WERI-Rb-1 (cell line): ENCODE measurements around the gene PTPRM.
"Not testable (repeated sequence)": the region's sequence is repeated elsewhere in the genome, so short reads cannot be mapped to it uniquely, and the experiment has no call there.

Source experiments
- DNase-seq: peaks from one replicate; pipeline ENCODE4 v3.0.0-alpha.2; 2020
- H3K27ac ChIP-seq: fragments of 250-450 bp; sonication (Bioruptor Pico); 2 replicates; pipeline ENCODE4 v1.5.1; 2020; ENCODE audit warnings: mild to moderate bottlenecking, moderate library complexity
- H3K27me3 ChIP-seq: fragments of 250-450 bp; sonication (Bioruptor Pico); 2 replicates; pipeline ENCODE4 v1.5.1; 2021; ENCODE audit warnings: mild to moderate bottlenecking, low read depth, moderate library complexity; ENCODE audit not compliant: insufficient read depth, severe bottlenecking
- H3K36me3 ChIP-seq: fragments of 250-450 bp; sonication (Bioruptor Pico); 2 replicates; pipeline ENCODE4 v1.5.1; 2020; ENCODE audit warnings: mild to moderate bottlenecking, moderate library complexity
- H3K4me3 ChIP-seq: 2 replicates; pipeline ENCODE4 v1.5.1; 2011; ENCODE audit warnings: low read depth, mild to moderate bottlenecking, control low read depth, low read length
- H3K9me3 ChIP-seq: fragments of 250-450 bp; sonication (Bioruptor Pico); 2 replicates; pipeline ENCODE4 v1.5.1; 2021; ENCODE audit warnings: mild to moderate bottlenecking, moderate library complexity; ENCODE audit not compliant: severe bottlenecking
- CTCF ChIP-seq: IDR thresholded peaks from 2 replicates; pipeline ENCODE4 v1.5.1; 2011; ENCODE audit warnings: low read depth, mild to moderate bottlenecking, control low read depth, inconsistent platforms, low read length

The PTPRM gene

GRCh38 chr18:7958081-7958896, 391.2 kb downstream of the PTPRM start:
- TF ChIP-seq CTCF: no peak
- DNase-seq: no peak
- Histone ChIP-seq H3K27me3 (no peaks in the 10 kb centered on the region), H3K4me3 (no peak overlapping the region), H3K27ac (no peak overlapping the region), H3K36me3 (no peaks in the 10 kb centered on the region), H3K9me3 (no peaks in the 10 kb centered on the region)

- Histone ChIP-seq H3K27ac (no peak overlapping the region), H3K9me3 (no peaks in the 10 kb centered on the region), H3K27me3 (no peaks in the 10 kb centered on the region), H3K4me3 (no peak overlapping the region), H3K36me3 (no peaks in the 10 kb centered on the region)
- no peak for DNase-seq
- no peak for TF ChIP-seq CTCF
These were observed 391.7 kb downstream of the PTPRM start for GRCh38 chr18:7958897-7959146.

- not testable (repeated sequence) for H3K27ac ChIP-seq, H3K36me3 ChIP-seq, H3K27me3 ChIP-seq, DNase-seq, H3K9me3 ChIP-seq, H3K4me3 ChIP-seq
These were observed 399.6 kb downstream of the PTPRM start for GRCh38 chr18:7966682-7967081.

- no peak for TF ChIP-seq CTCF
- H3K9me3 ChIP-seq: no peaks in the 10 kb centered on the region
- H3K27ac ChIP-seq: no peak overlapping the region
- H3K27me3 ChIP-seq: no peaks in the 10 kb centered on the region
- H3K36me3 ChIP-seq: no peaks in the 10 kb centered on the region
- DNase-seq: no peak
- no peak overlapping the region for H3K4me3 ChIP-seq
These were observed 407.2 kb downstream of the PTPRM start for GRCh38 chr18:7974200-7974874.

- no peak for TF ChIP-seq CTCF
- no peaks in the 10 kb centered on the region for H3K9me3 ChIP-seq
These were observed 410.8 kb downstream of the PTPRM start for GRCh38 chr18:7977897-7978296.

GRCh38 chr18:7978834-7979233, 411.7 kb downstream of the PTPRM start:
- Histone ChIP-seq H3K4me3 (no peak overlapping the region), H3K36me3 (no peaks in the 10 kb centered on the region), H3K9me3 (no peaks in the 10 kb centered on the region), H3K27ac (no peak overlapping the region), H3K27me3 (no peaks in the 10 kb centered on the region)
- TF ChIP-seq CTCF: no peak
- no peak for DNase-seq

More at GRCh38 chr18:7977897-7978296, 410.8 kb downstream of the PTPRM start:
- Histone ChIP-seq H3K27me3 (no peaks in the 10 kb centered on the region), H3K27ac (no peak overlapping the region), H3K4me3 (no peak overlapping the region), H3K36me3 (no peaks in the 10 kb centered on the region)
- DNase-seq: no peak
